H9 (cell line): ENCODE results near the gene BORCS6. TPM values are rescaled to one million over a fixed set of nuclear protein-coding genes. Genes with fewer than 3 reads are reported as not detected.
A peak's percentile ranks its signal among the peaks of the same experiment; 100 is the strongest.

ENCODE experiments used
- DNase-seq: peaks from one replicate; pipeline ENCODE4 v3.0.0-alpha.2; 2017
- H2AFZ ChIP-seq: one replicate; pipeline ENCODE4 v1.6.1; 2013; ENCODE audit warnings: mild to moderate bottlenecking, low read length, control low read depth, moderate library complexity
- H2AK5ac ChIP-seq: 2 replicates; pipeline ENCODE4 v1.6.1; 2013; ENCODE audit warnings: low read length, control low read depth, mixed read lengths; ENCODE audit not compliant: insufficient read length
- H2BK120ac ChIP-seq: one replicate; pipeline ENCODE4 v1.6.1; 2013; ENCODE audit warnings: low read depth, mild to moderate bottlenecking, low read length, control low read depth, inconsistent platforms; ENCODE audit not compliant: poor library complexity, severe bottlenecking
- H2BK12ac ChIP-seq: 2 replicates; pipeline ENCODE4 v1.6.1; 2013; ENCODE audit warnings: low read length, control low read depth, mixed read lengths, low read depth; ENCODE audit not compliant: insufficient read length
- H2BK15ac ChIP-seq: 2 replicates; pipeline ENCODE4 v1.6.1; 2013; ENCODE audit warnings: low read depth, low read length, control low read depth
- H2BK20ac ChIP-seq: one replicate; pipeline ENCODE4 v1.6.1; 2013; ENCODE audit warnings: low read depth, mild to moderate bottlenecking, low read length, control low read depth, inconsistent platforms; ENCODE audit not compliant: poor library complexity, severe bottlenecking
- H2BK5ac ChIP-seq: 2 replicates; pipeline ENCODE4 v1.6.1; 2013; ENCODE audit warnings: low read length, control low read depth, mixed read lengths; ENCODE audit not compliant: insufficient read length
- H3K14ac ChIP-seq: 2 replicates; pipeline ENCODE4 v1.6.1; 2013; ENCODE audit warnings: low read length, control low read depth; ENCODE audit not compliant: insufficient read depth
- H3K18ac ChIP-seq: 2 replicates; pipeline ENCODE4 v1.6.1; 2013; ENCODE audit warnings: low read depth, mild to moderate bottlenecking, mixed read lengths, low read length, control low read depth; ENCODE audit not compliant: insufficient read length
- H3K23ac ChIP-seq: 2 replicates; pipeline ENCODE4 v1.6.1; 2013; ENCODE audit warnings: low read length, control low read depth, mixed read lengths, low read depth; ENCODE audit not compliant: insufficient read length
- H3K23me2 ChIP-seq: 2 replicates; pipeline ENCODE4 v1.6.1; 2013; ENCODE audit warnings: low read depth, mild to moderate bottlenecking, mixed read lengths, low read length, control low read depth; ENCODE audit not compliant: insufficient read length, poor library complexity, severe bottlenecking
- H3K27ac ChIP-seq: 2 replicates; pipeline ENCODE4 v1.5.1; 2013; ENCODE audit warnings: low read length, control low read depth, mixed read lengths, low read depth; ENCODE audit not compliant: insufficient read length
- H3K27me3 ChIP-seq: 2 replicates; pipeline ENCODE4 v1.6.1; 2013; ENCODE audit warnings: low read length, control low read depth, inconsistent platforms; ENCODE audit not compliant: insufficient read depth
- H3K4ac ChIP-seq: 2 replicates; pipeline ENCODE4 v1.6.1; 2013; ENCODE audit warnings: low read depth, mild to moderate bottlenecking, control low read depth, inconsistent platforms, low read length, moderate library complexity
- H3K4me1 ChIP-seq: 2 replicates; pipeline ENCODE4 v1.6.1; 2013; ENCODE audit warnings: low read length, control low read depth, inconsistent platforms; ENCODE audit not compliant: insufficient read depth
- H3K4me2 ChIP-seq: 2 replicates; pipeline ENCODE4 v1.6.1; 2013; ENCODE audit warnings: low read length, control low read depth, mixed read lengths; ENCODE audit not compliant: insufficient read length, insufficient read depth
- H3K56ac ChIP-seq: 2 replicates; pipeline ENCODE4 v1.6.1; 2013; ENCODE audit warnings: low read depth, mild to moderate bottlenecking, mixed read lengths, low read length, control low read depth; ENCODE audit not compliant: insufficient read length
- H3K79me1 ChIP-seq: 2 replicates; pipeline ENCODE4 v1.6.1; 2013; ENCODE audit warnings: low read depth, mild to moderate bottlenecking, moderate library complexity, low read length, control low read depth, inconsistent platforms; ENCODE audit not compliant: insufficient read depth, poor library complexity, severe bottlenecking
- H3K79me2 ChIP-seq: 2 replicates; pipeline ENCODE4 v1.6.1; 2013; ENCODE audit warnings: low read length, control low read depth, inconsistent platforms; ENCODE audit not compliant: insufficient read depth
- H3K9ac ChIP-seq: 2 replicates; pipeline ENCODE4 v1.6.1; 2013; ENCODE audit warnings: low read length, control low read depth, mixed read lengths; ENCODE audit not compliant: insufficient read length; ENCODE audit errors: extremely low read depth
- H3K9me3 ChIP-seq: one replicate; pipeline ENCODE4 v1.6.1; 2013; ENCODE audit warnings: low read depth, low read length, inconsistent platforms; ENCODE audit not compliant: control insufficient read depth
- H3T11ph ChIP-seq: one replicate; pipeline ENCODE4 v1.6.1; 2013; ENCODE audit warnings: mild to moderate bottlenecking, low read length, control low read depth, inconsistent platforms
- H4K20me1 ChIP-seq: one replicate; pipeline ENCODE4 v1.6.1; 2013; ENCODE audit not compliant: control insufficient read depth, insufficient read length, insufficient read depth
- H4K5ac ChIP-seq: 2 replicates; pipeline ENCODE4 v1.6.1; 2013; ENCODE audit warnings: low read depth, mild to moderate bottlenecking, mixed read lengths, low read length, control low read depth; ENCODE audit not compliant: insufficient read length
- H4K8ac ChIP-seq: replicated peaks from 2 replicates; pipeline ENCODE4 v1.6.1; 2013; ENCODE audit warnings: low read length, control low read depth, mixed read lengths, low read depth; ENCODE audit not compliant: insufficient read length
- H4K91ac ChIP-seq: 2 replicates; pipeline ENCODE4 v1.6.1; 2013; ENCODE audit warnings: low read depth, mild to moderate bottlenecking, moderate library complexity, mixed read lengths, low read length, control low read depth; ENCODE audit not compliant: insufficient read length
- H3K27ac Mint-ChIP-seq, 3 experiments: 2 replicates in 2 of 3; 3 replicates in 1 of 3; pipeline ENCODE4 v1.8.0; 2020 to 2021; ENCODE audit warnings: mixed read lengths in 3 of 3, mild to moderate bottlenecking in 1 of 3, moderate library complexity in 1 of 3
- H3K27me3 Mint-ChIP-seq: 2 replicates; pipeline ENCODE4 v1.8.0; 2021; ENCODE audit warnings: low read depth, mild to moderate bottlenecking, moderate library complexity, mixed read lengths
- H3K36me3 Mint-ChIP-seq, 3 experiments: 2 replicates in 2 of 3; 3 replicates in 1 of 3; pipeline ENCODE4 v1.8.0; 2020 to 2021; ENCODE audit warnings: low read depth in 3 of 3, mixed read lengths in 3 of 3; ENCODE audit not compliant: insufficient read depth in 1 of 3
- H3K4me1 Mint-ChIP-seq, 2 experiments: 2 replicates each; pipeline ENCODE4 v1.8.0; 2020; ENCODE audit warnings: mixed read lengths in 2 of 2
- H3K4me3 Mint-ChIP-seq, 2 experiments: 2 replicates in 1 of 2; 3 replicates in 1 of 2; pipeline ENCODE4 v1.8.0; 2020 to 2021; ENCODE audit warnings: mild to moderate bottlenecking in 2 of 2, mixed read lengths in 2 of 2, moderate library complexity in 1 of 2
- H3K9me3 Mint-ChIP-seq, 2 experiments: 2 replicates in 1 of 2; 3 replicates in 1 of 2; pipeline ENCODE4 v1.8.0; 2020; ENCODE audit warnings: mild to moderate bottlenecking in 2 of 2, mixed read lengths in 2 of 2, moderate library complexity in 1 of 2
- CTCF ChIP-seq: fragments of 200-600 bp; sonication (generic); conservative IDR thresholded peaks from 3 replicates; pipeline ENCODE4 v1.8.0; 2021; ENCODE audit warnings: antibody characterized with exemption, mild to moderate bottlenecking
- WGBS: extraction: QIAGEN DNeasy Blood & Tissue Kit; methylation state at CpG from one replicate; pipeline ENCODE4 v1.1.7; 2013; ENCODE audit warnings: missing lambda C conversion rate, low lambda C conversion rate, mixed read lengths; ENCODE audit not compliant: insufficient read length; ENCODE audit errors: extremely low coverage; 5-methylcytosine and 5-hydroxymethylcytosine counted together
- total RNA-seq: library from RNA; stranded (reverse); gene quantifications from 2 replicates; pipeline ENCODE4 v1.2.1, GENCODE V29; 2021

BORCS6 gene
- total RNA-seq, 1 experiment from 2014 or later = 3.1 TPM

- no peak overlapping the region for H3K27ac Mint-ChIP-seq
- no peak overlapping the region for H2AFZ ChIP-seq
Measured at GRCh38 chr17:8150194-8151119, 39.5 kb downstream of the BORCS6 start.

More at GRCh38 chr17:8150194-8151119, 39.5 kb downstream of the BORCS6 start:
- no CpG with 5 or more reads among the region's 18 CpGs for WGBS
- no peak overlapping the region for H3K4ac ChIP-seq
- no peak overlapping the region for H2BK12ac ChIP-seq
- no peak overlapping the region for H4K5ac ChIP-seq
- no peak overlapping the region for H4K8ac ChIP-seq
- H3K27ac ChIP-seq = no peak overlapping the region
- no peak for DNase-seq
- H3K79me2 ChIP-seq = no peaks in the 10 kb centered on the region
- peaks cover 13% of the 10 kb centered on the region for H3K23me2 ChIP-seq
- no peak overlapping the region for H2BK20ac ChIP-seq
- peaks cover 28 to 41% (median 40%) of the 10 kb centered on the region in 3 experiments for H3K36me3 Mint-ChIP-seq
- no peak overlapping the region for H3K56ac ChIP-seq
- H3K79me1 ChIP-seq = peaks cover 2% of the 10 kb centered on the region
- H3K14ac ChIP-seq = no peak overlapping the region
- no peaks in the 10 kb centered on the region for H3K9me3 ChIP-seq
- TF ChIP-seq CTCF = no peak
- no peak overlapping the region for H2BK5ac ChIP-seq
- no peak overlapping the region for H3K9ac ChIP-seq
- H3K9me3 Mint-ChIP-seq = no peaks in the 10 kb centered on the region
- H3T11ph ChIP-seq = no peak overlapping the region
- H3K27me3 Mint-ChIP-seq = peaks cover 2% of the 10 kb centered on the region
- H3K4me2 ChIP-seq = peak overlapping the region; percentile 87
- H2BK120ac ChIP-seq = no peak overlapping the region
- H4K91ac ChIP-seq = no peak overlapping the region
- H2BK15ac ChIP-seq = no peak overlapping the region
- H3K27me3 ChIP-seq = no peaks in the 10 kb centered on the region
- no peaks in the 10 kb centered on the region for H4K20me1 ChIP-seq
- H2AK5ac ChIP-seq = no peak overlapping the region
- no peak overlapping the region for H3K18ac ChIP-seq
- H3K23ac ChIP-seq = no peak overlapping the region
- H3K4me1 ChIP-seq = peaks cover 5% of the 10 kb centered on the region
- peak overlapping the region; percentile 90 to 97 for H3K4me3 Mint-ChIP-seq
- H3K4me1 Mint-ChIP-seq = peaks cover 21 to 25% of the 10 kb centered on the region in 2 experiments
